Glomerular endothelial cell (primary cell): Measurements from ENCODE around the gene FRYL. TPM values are rescaled to one million over a fixed set of nuclear protein-coding genes. Genes with fewer than 3 reads are reported as not detected.
"Not testable (repeated sequence)": the region's sequence is repeated elsewhere in the genome, so short reads cannot be mapped to it uniquely, and the experiment has no call there.

Source experiments
- DNase-seq: peaks from one replicate; pipeline ENCODE4 v3.0.0-alpha.2; 2011; ENCODE audit warnings: low read depth, low spot score; ENCODE audit errors: extremely low read depth
- total RNA-seq: library from RNA; depleted of rRNA; stranded (reverse); fragments of >200 nt; gene quantifications from 2 replicates; pipeline ENCODE4 v1.2.3, GENCODE V29; 2015

The FRYL gene
- total RNA-seq, 1 donor from 2014 or later = 72.9 TPM

DNA sequence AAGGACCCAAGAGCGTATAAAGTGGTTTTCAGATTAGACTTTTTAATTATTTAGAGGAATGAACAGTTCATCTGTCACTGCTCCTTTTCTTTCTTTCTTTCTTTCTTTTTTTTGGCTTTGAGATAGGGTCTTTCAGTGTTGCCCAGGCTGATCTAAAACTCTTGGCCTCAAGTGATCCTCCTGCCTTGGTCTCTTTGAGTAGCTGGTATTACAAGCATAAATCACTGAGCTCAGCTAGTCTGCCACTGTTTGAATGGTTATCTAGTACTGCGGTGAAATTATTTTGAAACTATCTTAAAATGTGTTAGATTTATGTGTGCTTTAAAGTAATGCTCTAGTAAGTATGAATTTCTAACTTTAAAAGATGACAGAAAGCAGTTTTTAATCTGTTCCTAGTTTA is 6.5 kb upstream of the FRYL start:
- no peak for DNase-seq

DNA sequence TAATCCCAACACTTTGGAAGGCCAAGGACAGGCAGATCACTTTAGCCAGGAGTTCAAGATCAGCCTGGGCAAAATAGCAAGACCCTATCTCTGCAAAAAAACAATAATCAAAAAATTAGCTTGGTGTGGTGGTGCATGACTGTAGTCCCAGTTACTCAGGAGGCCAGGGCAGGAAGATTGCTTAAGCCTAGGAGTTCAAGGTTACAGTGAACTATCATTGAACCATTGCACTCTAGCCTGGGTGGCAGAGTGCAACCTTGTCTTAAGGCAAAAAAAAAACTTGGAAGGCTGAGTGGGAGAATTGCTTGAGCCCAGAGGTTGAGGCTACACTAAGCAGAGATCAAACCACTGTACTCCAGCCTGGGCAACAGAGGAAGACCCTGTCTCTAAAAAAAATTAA is 5.2 kb upstream of the FRYL start:
- no peak for DNase-seq

DNA sequence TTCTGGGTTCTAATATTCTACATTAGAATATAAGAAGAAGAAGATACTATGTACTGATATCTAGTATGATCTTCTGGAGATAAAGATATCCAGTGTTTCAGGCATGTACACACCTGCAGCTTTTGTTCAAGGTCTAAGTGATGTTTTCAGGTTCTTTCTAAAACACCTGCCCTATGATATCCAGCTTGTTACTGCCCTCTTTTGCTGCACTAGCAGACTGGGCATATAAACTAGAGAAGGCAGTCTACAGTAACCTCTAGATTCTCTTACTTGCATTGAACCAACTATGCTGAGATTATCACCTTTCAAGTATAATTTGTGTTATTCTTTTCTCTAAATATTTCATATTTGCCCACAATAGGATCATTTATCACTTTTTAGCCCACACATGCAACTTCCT is 1.9 kb upstream of the FRYL start:
- DNase-seq = no peak

DNA sequence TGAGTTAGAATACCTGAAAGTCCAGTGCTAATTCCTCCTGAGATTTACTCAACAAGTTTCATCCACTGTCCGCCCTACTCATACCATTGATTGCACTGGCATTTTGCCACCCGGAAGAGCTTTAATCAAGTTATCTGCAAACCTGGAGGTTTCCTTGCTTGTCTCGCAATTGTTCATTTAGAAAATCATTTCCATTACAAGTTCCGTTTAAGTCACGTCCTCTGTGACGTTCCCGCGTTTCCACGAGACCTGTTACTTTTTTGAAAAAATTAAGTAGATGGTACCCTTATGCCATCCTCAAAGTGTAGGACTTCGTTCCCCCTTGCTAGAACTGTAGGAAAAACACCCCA is 761 bp upstream of the FRYL start:
- DNase-seq = peak; percentile 64

DNA sequence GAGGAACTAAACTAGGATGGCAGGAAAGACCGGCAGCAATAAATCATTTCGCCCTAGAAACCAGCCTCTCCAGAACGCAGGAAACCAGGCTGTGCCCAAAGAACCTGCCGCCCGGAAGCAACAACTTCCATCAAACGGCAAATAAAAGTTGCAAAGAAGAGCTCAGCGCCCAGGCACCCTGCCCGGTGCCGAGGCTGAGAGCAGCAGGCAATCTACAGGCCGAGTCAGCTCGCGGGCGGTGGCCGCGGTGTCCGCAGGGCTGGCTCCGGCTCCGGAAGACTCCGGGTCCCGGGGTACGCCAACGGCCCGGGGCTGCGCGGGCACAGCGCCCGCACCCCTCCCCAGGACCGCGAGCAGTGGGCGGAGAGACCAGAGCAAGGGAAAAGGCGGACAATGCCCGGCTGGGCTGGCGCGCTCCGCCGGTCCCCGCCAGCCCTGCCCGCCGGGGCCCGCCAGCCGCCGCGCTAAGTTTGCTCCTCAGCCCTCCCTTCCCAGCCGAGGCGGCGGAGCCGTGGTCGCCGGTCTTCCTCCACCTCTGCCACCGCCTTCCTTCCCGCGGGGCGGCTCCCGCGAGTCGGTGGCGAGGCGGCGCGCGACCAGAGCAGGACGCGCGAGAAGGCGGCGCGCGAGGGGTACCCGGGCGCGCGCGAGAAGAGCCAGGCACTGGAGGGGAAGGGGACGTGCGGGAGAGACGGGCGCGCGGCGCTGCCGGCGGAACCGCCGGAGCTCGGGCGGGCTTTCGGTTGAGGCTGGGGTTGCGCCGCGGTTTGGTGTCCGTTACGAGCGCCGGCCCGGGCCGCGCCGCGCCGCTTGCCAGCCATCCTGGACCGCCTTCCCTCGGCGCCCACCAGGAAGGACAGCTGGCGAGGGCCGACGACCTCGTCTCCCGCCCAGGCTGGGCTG is 733 bp downstream of the FRYL start:
- no peak for DNase-seq

DNA sequence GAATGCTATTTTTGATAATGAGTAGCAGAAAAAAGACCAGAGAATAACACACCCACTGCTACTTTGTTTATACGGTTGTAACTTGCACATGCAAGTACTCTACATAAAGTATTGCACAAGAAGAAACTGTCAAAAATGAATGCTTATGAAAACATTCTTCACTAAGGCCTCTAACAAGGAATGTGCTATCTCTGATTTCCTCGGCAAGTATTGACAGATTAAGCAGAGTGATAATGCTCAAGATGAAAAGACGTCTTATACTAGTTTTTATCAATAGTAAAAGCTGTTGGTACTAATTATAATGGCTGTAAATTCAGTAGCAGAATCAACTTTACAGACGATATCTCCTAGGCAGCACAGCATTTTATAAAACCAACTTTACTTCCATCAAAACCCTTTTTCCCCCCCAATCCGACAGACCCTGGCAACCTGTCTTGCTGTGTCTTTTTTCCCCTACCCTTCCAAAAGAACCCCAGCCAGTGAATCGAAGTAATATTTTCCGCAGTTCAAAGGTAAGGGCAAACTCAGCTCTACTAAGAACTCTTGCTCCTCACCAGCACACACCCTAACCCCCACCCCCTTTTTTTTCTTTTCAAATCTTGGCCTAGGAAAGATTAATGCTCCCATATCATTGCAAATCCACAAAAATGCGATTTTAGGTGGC is 1.5 kb downstream of the FRYL start:
- DNase-seq = no peak

DNA sequence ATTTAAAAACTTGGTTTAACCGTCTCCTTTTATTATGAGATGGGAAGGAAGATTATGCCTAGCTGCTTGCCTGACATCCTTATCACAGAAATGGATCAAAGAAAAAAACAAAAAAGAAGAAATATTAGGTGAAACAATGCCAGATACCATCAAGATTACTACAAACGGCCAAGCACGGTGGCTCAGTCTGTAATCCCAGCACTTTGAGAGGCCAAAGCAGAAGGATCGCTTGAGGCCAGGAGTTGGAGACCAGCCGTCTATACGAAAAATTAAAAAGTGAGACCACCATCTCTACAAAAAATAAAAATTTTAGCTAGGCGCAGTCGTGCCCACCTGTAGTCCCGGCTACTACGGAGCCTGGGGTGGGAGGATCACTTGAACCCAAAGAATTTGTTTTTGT is 2.3 kb downstream of the FRYL start:
- DNase-seq = no peak

DNA sequence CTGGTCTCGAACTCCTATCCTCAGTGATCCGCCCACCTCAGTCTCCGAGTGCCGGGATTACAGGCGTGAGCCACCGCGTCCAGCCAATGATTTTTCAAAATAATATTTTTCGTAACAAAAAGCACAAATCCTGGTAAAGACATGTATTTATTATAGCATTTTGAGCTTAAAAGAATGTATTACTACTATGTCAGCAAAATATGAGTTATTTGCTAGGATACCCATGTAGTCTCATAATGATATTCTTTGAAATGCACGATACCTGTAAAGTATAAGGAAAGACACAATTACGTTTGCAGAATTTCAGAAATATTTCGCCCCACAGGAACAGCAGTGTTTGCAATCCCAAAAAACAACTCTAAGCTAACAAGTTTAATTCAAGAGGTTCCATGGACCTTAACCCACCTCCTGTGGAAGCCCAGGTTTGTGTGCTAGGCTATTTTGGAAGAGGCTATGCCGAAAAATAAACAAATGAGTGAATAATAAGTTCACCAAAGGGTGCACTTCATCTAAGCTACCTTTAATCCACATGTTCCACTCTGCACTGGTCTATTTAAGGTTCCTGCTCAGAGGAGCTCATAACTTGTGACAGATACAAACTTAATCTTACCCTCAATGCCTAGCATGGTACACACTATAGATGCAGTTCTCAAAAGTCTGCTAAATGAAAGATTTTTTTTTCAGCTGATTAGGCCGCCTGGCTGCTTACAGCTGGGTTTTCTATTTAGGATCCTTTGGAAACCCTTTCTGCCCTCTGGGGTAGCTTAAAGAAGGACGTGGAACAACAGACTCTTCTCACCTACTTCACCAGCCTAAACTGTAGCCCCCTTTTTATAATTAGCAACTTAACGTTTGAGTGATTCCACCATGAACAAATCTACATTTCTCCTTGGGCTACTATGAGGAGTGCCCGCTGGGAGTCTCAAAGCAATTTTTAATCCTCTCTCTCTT is 5.0 kb downstream of the FRYL start:
- DNase-seq = no peak

DNA sequence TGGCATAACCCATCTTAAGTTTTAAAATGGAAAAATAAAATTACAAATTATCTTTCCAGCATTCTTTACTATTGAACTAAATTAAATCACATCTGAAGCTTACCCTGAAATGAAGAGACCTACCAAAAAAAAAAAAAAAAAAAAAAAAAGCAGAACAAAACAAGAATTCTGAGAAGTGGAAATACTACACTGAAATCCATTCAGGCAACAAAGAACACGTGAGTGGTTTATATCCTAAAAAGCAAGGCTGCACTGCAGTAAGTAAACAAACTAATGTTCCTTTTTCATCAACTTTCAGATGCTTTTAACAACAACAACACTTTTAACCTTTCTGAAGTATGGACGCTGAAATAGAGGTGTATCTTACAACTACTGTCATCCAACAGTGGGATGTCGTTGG is 7.5 kb downstream of the FRYL start:
- DNase-seq = no peak

DNA sequence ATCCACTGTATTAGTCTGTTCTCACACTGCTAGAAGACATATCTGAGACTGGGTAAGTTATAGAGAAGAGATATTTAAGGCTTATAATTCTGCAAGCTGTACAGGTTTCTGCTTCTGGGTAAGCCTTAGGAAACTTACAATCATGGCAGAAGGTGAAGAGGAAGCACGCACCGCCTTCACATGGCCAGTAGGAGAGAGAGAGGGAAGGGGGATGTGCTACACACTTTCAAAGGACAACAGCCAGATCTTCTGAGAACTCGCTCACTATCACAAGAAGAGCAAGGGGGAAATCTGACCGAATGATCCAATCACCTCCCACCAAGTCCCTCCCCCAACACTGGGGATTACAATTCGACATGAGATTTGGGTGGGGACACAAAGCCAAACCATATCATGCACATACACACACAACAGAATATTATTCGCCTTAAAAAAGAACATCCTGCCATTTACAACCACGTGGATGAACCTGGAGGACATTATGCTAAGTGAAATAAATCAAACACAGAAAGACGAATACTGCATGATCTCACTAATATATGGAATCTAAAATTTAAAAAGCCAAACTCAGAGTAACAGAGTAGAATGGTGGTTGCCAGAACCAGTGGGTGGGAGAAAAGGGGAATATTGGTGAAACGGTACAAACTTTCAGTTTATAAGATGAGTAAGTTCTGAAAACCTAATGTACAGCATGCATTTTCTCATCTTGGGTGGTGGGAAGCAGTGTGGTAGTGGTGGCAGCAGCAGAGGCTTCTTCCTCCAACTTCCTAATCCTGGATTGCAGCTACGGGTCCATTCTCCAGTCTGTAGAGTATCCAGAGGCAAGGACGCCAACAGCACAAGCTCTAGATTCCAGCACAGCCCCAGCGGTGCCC is 12.8 kb downstream of the FRYL start:
- no peak for DNase-seq

DNA sequence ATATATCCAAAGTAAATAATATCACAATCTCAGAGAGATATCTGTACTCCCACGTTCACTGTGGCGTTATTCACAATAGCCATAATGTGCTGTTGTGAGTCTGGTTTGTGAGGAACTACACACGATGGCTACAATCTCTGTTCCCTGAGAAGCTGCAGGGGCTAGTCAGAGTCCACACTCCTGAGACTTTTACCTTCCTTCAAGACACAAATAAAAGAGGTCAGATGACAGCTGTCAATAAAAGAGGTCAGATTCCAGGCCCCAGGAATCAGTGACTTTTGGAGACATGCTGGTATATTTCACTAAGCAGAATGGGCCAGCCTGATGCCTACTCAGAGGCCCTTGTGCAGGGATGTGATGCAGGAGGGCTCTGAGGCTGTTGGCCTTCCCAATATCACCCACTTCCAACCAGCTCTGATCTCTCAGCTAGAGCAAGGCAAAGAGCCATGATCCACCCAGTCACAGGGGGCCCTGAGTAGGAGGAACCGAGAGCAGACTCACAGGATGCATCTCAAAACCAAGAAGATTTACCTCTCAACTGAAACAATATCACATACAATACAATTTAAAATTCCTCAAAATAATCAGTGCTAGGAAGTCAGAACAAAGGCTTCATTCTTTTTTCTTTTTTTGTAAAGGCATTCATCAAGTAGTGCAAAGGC is 13.8 kb downstream of the FRYL start:
- no peak for DNase-seq

DNA sequence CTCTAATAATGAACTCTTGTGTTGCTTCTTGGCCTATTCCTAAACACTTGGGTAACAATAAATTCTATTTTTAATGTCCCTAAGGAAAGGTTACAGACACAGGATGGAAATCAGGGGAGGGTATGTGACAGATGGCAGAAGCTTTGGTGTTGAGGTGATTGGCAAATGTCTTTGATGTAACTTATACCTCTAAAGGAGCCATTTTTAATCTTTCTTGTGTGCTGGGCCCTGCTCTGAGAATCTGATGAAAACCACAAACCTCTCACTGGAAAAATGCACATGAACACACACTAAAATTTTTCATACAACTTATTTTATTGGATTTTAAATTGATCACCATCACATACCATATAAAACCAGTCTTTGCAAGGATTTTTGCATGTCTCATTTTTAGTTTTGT is 17.7 kb downstream of the FRYL start:
- DNase-seq = no peak

DNA sequence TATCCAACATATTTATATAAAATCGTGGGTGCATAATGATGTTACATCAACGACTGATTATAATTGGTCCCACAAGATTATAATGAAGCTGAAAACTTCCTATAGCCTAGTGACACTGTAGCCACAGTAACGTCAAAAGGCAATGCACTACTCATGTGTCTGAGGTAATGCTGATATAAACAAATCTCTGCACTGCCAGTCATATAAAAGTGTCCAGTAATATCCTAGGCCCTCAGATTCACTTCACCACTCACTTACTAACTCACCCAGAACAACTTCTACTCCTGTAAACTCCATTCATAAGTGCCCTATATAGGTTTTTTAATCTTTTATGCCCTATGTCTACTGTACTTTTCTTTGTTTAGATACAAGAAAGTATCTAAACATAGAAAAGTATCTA is 18.8 kb downstream of the FRYL start:
- no peak for DNase-seq

DNA sequence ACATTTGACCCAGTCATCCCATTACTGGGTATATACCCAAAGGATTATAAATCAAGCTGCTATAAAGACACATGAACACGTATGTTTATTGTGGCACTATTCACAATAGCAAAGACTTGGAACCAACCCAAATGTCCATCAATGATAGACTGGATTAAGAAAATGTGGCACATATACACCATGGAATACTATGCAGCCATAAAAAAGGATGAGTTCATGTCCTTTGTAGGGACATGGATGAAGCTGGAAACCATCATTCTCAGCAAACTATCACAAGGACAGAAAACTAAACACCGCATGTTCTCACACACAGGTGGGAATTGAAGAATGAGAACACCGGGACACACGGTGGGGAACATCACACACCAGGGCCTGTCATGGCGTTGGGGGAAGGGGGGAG is 21.4 kb downstream of the FRYL start:
- DNase-seq = not testable (repeated sequence)

DNA sequence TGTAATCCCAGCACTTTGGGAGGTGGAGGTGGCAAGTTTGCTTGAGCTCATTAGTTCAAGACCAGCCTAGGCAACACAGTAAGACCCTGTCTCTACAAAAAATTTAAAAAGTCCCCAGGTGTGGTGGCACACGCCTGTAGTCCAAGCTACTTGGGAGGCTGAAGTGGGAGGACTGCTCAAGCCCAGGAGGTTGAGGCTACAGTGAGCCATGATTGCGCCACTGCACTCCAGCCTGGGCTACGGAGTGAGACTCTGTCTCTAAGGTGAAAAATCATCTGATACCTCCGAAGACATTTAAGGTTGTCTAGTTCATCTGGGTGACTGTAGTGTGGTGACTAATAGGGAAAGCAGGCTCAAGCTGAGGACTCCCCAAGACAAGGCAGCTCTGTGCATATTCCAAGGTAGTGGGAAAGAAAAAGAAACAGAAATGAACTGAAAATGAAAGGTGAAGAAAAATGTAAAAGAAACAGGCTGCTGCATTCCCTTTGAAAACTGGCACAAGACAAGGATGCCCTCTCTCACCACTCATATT is 23.3 kb downstream of the FRYL start:
- DNase-seq = no peak

DNA sequence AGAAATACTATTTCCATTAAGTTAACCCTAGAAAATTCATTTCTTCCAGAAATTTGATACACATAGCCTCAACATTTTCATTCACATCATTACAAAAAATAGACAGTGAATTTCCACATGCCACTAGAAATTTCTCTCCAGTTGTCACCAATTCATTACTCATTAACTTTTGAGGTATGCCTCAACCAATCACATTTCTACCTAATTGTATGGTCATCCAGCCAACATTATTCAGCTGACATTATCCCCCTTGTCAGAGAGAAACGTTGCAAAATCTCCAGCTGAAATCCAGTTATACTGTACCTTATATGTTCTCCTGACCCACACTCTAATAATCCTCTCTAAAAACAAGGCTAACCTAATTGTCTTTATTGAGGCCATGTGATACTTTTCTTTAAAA is 24.8 kb downstream of the FRYL start:
- DNase-seq = no peak

DNA sequence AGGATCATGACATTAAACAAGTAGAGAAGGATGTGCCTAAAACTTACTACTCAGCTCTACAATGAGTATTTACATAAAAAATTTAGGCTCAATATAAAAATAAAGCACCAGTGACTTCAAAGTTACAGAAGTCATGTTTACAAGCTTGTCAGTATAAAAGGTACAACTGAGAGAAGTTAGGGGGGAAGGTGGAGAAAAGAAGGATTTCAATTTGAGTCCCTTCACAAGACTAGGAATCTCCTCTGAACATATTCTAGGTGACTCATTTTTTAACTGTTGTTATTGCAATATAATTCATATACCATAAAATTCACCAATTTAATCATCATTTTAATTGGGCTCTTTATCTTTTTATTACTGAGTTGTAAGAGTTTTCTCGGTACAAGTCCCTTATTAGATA is 26.9 kb downstream of the FRYL start:
- no peak for DNase-seq

DNA sequence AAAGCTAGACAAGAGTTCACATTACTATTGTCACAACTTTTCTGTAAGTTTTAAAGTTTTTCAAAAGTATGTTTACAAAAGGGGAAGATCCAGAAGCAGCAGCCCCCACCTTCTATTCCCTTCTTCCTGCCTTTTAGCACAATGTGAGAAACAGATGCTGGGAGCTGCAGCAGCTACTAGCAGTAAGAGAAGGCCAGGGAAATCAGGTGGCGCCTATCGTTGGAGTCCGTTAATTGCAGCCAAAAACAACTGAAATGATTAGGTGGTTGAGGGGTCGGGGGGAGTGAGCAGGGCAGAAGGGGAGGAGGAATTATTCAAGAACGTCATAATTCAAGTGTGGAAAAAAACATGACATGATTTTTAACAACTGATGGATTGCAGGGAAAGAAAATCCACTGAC is 27.4 kb downstream of the FRYL start:
- no peak for DNase-seq

DNA sequence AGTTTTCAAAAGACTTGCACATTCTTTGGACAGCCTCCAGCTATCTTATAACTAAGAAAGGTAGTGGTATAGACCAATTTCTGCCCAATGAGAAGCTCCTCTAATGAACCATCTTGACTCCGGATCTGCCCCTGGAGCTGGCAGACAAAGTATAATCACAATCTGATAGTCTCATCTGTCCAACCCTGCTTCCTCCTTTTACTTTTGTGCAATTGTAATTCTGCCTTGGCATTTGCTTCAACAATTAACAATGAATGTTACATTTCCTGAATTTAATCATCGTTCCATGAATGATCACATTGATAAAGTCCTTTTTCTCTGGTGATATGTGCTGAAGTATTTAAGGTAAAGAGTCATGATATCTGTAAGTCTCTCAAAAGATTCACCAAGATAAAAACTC is 27.8 kb downstream of the FRYL start:
- DNase-seq = no peak
